Skeletal muscle tissue (tissue), 4 donors: ENCODE measurements around the gene CDCA4. TPM values are rescaled to one million over a fixed set of nuclear protein-coding genes. Genes with fewer than 3 reads are reported as not detected.
"Not testable (repeated sequence)": the region's sequence is repeated elsewhere in the genome, so short reads cannot be mapped to it uniquely, and the experiment has no call there.

Experiments used
- H3K27ac ChIP-seq: one replicate; pipeline ENCODE4 v1.7.0; 2013; ENCODE audit warnings: mild to moderate bottlenecking, low read depth, low read length, inconsistent platforms
- H3K27me3 ChIP-seq, 3 donors: one replicate each; pipeline ENCODE4 v1.7.0; 2013; ENCODE audit warnings: low read length in 3 of 3; ENCODE audit not compliant: control insufficient read depth in 3 of 3, insufficient read depth in 3 of 3
- H3K36me3 ChIP-seq, 3 donors: one replicate each; pipeline ENCODE4 v1.7.0; 2013; ENCODE audit warnings: low read length in 3 of 3; ENCODE audit not compliant: control insufficient read depth in 3 of 3, insufficient read depth in 3 of 3
- H3K4me1 ChIP-seq, 3 donors: one replicate each; pipeline ENCODE4 v1.7.0; 2013; ENCODE audit warnings: low read length in 3 of 3, mild to moderate bottlenecking in 3 of 3; ENCODE audit not compliant: control insufficient read depth in 3 of 3, insufficient read depth in 3 of 3
- H3K4me3 ChIP-seq, 3 donors: one replicate each; pipeline ENCODE4 v1.7.0; 2013; ENCODE audit warnings: low read length in 3 of 3
- H3K9ac ChIP-seq, 3 donors: one replicate each; pipeline ENCODE4 v1.7.0; 2013; ENCODE audit warnings: low read length in 3 of 3, mild to moderate bottlenecking in 3 of 3, moderate library complexity in 2 of 3, low read depth in 1 of 3
- H3K9me3 ChIP-seq, 3 donors: one replicate each; pipeline ENCODE4 v1.7.0; 2013; ENCODE audit warnings: low read length in 3 of 3; ENCODE audit not compliant: control insufficient read depth in 3 of 3
- total RNA-seq: library from RNA; depleted of rRNA; stranded (reverse); fragments of >200 nt; gene quantifications from one replicate; pipeline ENCODE4 v1.2.3, GENCODE V29; 2014
- donor health status: Osteomylitis.

The CDCA4 gene
- total RNA-seq, 1 donor from 2014 or later: 15.1 TPM

DNA sequence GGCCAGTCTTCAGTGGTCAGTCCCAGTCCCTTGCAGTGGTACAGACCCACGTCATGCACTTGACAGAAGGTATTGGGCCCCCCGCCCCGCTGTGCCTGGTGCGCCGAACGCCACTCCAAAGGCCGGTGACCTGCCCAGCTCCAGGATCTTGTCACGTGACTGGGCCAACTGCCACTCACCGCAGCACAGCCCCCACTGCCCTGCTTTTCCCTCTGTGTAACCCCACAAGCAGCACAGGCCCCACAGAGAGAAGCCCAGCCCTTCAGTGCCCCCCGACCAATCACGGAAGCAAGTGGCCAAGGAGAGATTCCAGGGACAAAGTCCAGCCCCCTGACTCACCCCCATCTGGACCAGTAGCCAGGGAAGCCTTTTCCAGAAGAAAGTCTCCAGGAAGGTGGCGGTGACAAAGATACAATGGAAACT lies 43.8 kb upstream of the CDCA4 start:
- peaks cover 0 to 12% (median 11%) of the 10 kb centered on the region in 3 donors for H3K27me3 ChIP-seq
- no peak overlapping the region for H3K27ac ChIP-seq
- H3K4me3 ChIP-seq: no peak overlapping the region
- peak overlapping the region in 1 of 3 donors; percentile 64 for H3K9ac ChIP-seq
- H3K36me3 ChIP-seq: no peaks in the 10 kb centered on the region
- peaks cover 19 to 24% (median 21%) of the 10 kb centered on the region in 3 donors for H3K4me1 ChIP-seq
- H3K9me3 ChIP-seq: no peaks in the 10 kb centered on the region

DNA sequence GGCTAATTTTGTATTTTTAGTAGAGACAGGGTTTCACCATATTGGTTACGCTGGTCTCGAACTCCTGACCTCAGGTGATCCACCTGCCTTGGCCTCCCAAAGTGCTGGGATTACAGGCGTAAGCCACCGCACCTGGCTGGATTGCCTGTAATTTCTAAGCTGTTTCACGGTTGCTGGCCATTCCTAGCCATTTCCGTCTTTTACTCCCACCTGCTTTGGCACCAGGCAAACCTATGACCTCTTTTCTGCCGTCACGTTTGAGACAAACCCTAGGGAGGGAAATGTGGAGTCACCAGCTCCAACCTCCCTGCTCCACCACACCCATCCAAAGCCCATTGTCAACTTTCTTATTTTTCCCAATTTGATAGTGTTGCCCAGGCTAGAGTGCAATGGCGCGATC lies 43.1 kb upstream of the CDCA4 start:
- H3K4me1 ChIP-seq: peaks cover 23 to 27% (median 24%) of the 10 kb centered on the region in 3 donors
- H3K27ac ChIP-seq: no peak overlapping the region
- H3K9me3 ChIP-seq: no peaks in the 10 kb centered on the region
- no peak overlapping the region for H3K4me3 ChIP-seq
- H3K9ac ChIP-seq: no peak overlapping the region
- H3K27me3 ChIP-seq: peaks cover 0 to 12% (median 11%) of the 10 kb centered on the region in 3 donors
- H3K36me3 ChIP-seq: no peaks in the 10 kb centered on the region

DNA sequence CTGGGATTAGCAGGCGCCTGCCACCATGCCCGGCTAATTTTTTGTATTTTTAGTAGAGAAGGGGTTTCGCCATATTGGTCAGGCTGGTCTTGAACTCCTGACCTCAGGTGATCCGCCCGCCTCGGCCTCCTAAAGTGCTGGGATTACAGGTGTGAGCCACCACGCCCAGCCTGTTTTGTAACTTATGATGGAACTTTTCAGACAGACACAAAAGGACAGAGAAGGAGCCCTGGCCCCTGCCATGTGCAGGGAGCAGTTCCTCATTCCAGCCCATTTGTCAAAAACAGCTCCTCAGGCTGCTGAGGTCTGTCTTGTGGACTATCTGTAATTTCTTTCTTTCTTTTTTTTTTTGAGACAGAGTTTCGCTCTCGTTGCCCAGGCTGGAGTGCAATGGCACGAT lies 42.6 kb upstream of the CDCA4 start:
- not testable (repeated sequence) for H3K27ac ChIP-seq, H3K9me3 ChIP-seq, H3K4me3 ChIP-seq, H3K9ac ChIP-seq, H3K36me3 ChIP-seq
- Histone ChIP-seq H3K4me1 (peaks cover 26 to 32% (median 29%) of the 10 kb centered on the region in 3 donors), H3K27me3 (peaks cover 0 to 15% (median 11%) of the 10 kb centered on the region in 3 donors)

DNA sequence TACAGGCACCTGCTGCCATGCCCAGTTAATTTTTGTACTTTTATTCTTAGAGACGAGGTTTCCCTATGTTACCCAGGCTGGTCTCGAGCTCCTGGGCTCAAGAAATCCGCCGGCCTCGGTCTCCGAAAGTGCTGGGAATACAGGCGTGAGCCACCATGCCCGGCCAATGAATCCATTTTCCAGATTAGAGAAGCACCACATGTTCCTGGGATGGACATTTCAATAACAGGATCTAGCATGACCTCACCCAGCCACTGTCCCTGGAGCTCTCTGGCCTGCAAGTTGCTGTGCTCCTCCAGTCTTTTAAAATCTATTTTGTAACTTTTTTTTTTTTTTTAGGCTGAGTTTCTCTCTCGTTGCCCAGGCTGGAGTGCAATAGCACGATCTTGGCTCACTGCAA lies 42.2 kb upstream of the CDCA4 start:
- peaks cover 0 to 15% (median 11%) of the 10 kb centered on the region in 3 donors for H3K27me3 ChIP-seq
- no peak overlapping the region for H3K9ac ChIP-seq
- peaks cover 26 to 32% (median 29%) of the 10 kb centered on the region in 3 donors for H3K4me1 ChIP-seq
- no peaks in the 10 kb centered on the region for H3K9me3 ChIP-seq
- no peak overlapping the region for H3K27ac ChIP-seq
- no peak overlapping the region for H3K4me3 ChIP-seq
- H3K36me3 ChIP-seq: no peaks in the 10 kb centered on the region

DNA sequence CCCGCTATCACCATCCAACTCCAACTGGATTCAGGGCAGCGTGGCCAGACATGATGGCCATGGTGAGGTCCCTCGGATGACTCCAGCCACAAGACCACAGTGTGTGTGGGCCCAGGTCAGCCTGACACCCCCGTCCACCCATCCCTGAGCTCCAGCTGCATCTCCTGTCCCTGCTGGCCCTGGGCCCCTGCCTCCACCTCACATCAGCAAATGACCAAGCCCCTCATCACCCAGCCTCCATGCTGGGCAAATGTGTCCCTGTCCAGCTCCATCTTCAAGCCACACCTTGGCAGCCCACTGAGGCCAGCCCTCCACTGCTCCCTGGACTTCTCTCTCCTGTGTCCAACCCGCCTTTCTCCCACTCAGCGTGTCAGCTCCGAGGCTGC lies 41.2 kb upstream of the CDCA4 start:
- no peaks in the 10 kb centered on the region for H3K9me3 ChIP-seq
- H3K27ac ChIP-seq: no peak overlapping the region
- no peak overlapping the region for H3K4me3 ChIP-seq
- no peaks in the 10 kb centered on the region for H3K36me3 ChIP-seq
- H3K9ac ChIP-seq: peak overlapping the region in 1 of 3 donors; percentile 40
- H3K4me1 ChIP-seq: peaks cover 26 to 32% (median 29%) of the 10 kb centered on the region in 3 donors
- H3K27me3 ChIP-seq: peaks cover 0 to 8% (median 3%) of the 10 kb centered on the region in 3 donors

DNA sequence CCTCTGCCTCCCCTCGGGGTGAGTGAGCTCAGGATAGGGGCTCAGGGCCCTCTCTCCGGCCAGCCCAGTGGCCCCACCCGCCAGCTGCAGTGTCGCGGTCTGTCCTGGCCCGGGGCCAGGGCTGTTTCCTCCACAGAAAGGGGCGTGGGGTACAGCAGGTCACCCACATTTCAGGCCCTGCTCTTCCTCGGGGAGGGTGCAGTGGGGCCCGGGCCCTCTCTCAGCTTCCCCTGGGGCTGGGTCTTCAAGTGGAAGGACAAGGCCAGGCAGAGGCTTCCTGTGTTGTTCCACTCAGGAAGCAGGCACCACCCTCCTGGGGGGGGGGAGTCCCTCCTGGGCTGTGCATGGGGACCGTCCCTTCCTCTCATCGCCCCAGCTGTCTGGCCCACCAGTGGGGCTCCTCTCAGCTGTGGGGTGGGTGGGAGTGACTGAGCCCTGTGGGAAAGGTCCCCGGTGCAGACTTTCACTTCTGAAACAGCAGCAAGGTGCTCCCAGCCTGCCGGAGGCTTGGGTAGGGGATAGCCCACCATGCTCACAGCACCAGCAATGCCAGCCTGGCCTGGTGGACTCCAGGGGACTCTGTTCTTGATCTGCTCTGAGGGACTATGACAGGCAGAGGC lies 40.7 kb upstream of the CDCA4 start:
- peaks cover 26 to 32% (median 29%) of the 10 kb centered on the region in 3 donors for H3K4me1 ChIP-seq
- no peak overlapping the region for H3K4me3 ChIP-seq
- no peaks in the 10 kb centered on the region for H3K36me3 ChIP-seq
- H3K9ac ChIP-seq: peak overlapping the region in 2 of 3 donors; percentile 8 to 40
- H3K27ac ChIP-seq: peak overlapping the region; percentile 30
- H3K9me3 ChIP-seq: no peaks in the 10 kb centered on the region
- H3K27me3 ChIP-seq: peaks cover 0 to 8% (median under 1%) of the 10 kb centered on the region in 3 donors

DNA sequence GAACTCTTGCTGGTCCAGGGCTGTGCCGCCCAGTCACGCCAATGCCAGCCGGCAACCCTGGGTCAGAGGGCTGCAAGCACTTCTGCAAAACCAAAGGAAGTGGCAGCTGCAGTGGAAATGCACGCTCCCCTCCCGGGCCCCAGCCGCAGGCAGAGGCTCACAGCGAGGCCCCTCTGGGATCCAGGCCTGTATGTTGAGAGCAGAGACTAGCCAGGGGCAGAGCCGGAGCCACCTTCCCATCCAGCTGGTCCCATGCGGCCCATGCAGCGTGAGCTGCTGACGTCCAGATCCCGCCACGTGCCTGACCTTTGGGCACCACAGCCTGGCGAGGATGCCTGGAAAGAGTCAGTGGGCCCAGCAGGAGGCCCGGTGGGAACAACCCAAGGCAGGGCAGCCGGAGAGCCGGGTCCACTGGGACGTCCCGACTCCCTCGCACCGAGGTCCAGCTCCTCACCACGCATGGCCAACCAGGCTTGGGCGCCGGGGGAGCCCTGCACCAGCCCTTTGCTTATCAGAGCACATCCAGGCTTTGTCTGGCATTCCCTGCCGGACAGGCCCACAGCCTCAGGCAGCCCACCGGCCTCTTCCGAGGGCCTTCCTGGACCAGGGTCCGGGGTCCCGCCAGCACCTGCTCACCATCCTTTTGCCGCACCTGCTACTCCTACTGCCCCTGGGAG lies 40.0 kb upstream of the CDCA4 start:
- no peak overlapping the region for H3K4me3 ChIP-seq
- H3K27ac ChIP-seq: peak overlapping the region; percentile 30
- peaks cover 0 to 9% (median 2%) of the 10 kb centered on the region in 3 donors for H3K27me3 ChIP-seq
- H3K36me3 ChIP-seq: no peaks in the 10 kb centered on the region
- H3K9ac ChIP-seq: peak overlapping the region in 2 of 3 donors; percentile 8 to 25
- H3K4me1 ChIP-seq: peaks cover 26 to 32% (median 29%) of the 10 kb centered on the region in 3 donors
- no peaks in the 10 kb centered on the region for H3K9me3 ChIP-seq

DNA sequence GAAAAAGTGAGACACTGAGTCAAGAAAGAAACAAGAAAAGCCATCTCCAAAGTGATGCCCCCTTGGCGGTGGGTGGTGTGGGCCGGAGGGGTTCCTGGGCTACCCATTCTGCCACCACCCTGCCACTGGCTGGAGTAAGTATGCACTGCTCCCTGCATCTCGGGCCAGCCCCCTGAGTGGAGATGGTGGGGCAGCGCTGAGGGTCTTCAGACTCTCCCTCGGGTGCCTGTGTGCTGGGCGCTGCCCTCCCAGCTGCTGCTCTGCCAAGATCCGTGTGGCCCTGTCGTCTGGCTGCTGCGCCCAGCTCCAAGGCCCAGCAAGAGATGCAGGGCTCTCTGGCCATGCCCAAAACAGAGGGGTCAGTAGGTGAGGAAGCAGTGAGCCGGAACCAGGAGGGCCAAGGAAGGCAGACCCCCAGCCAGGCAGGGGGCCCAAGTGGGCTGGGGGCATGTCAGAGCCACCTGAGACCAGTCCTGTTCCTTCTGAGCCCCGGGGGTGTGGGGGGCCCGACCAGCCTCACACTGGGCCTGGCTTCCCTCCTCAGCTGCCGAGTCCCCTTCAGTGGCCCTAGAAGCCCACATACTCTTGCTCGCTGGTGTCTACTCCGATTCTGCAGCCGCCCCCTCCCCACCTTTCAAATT lies 39.2 kb upstream of the CDCA4 start:
- H3K27me3 ChIP-seq: peaks cover 0 to 12% (median 9%) of the 10 kb centered on the region in 3 donors
- H3K9me3 ChIP-seq: no peaks in the 10 kb centered on the region
- H3K4me3 ChIP-seq: no peak overlapping the region
- peaks cover 26 to 32% (median 29%) of the 10 kb centered on the region in 3 donors for H3K4me1 ChIP-seq
- no peak overlapping the region for H3K27ac ChIP-seq
- H3K9ac ChIP-seq: no peak overlapping the region
- no peaks in the 10 kb centered on the region for H3K36me3 ChIP-seq

DNA sequence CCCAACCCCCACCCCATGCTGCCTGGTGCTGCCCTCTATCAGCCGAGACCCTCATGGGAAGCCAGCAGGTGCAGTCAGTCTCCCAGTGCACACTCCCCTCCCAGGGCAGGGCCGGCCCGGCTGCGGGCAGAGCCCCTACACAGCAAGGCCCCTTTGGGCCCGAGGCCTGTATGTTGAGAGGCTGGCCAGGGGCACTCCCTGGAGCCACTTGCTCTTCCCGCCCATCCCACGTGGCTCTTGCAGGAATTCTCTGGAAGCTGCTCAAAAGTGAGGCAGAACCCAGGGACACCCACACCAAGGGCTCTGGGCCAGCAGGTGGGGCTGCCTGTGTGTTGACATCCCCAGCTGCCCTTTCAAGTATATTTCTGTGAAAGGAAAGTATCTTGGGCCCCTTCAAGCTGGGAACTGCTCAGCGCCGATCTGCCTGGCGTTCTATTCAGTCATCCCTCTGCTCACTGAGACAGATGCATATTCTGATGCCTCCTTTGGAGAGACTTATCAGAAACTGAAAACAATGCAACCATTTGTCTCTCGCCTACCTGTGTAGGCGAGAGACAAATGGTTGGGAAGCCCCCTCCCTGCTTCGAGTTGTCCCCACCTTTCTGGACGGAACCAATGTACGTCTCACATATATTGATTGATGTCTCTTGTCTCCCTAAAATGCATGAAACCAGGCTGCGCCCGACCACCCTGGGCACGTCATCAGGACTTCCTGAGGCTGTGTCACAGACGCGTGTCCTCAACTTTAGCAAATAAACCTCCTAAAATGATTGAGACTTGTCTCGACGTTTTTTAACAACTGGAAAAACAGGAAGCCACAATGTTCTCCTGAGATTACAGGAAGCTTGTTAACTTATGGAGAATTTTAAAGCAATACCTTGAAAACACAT lies 38.4 kb upstream of the CDCA4 start:
- Histone ChIP-seq H3K27me3 (peaks cover 0 to 12% (median 9%) of the 10 kb centered on the region in 3 donors), H3K27ac (no peak overlapping the region), H3K9ac (no peak overlapping the region), H3K9me3 (no peaks in the 10 kb centered on the region), H3K4me3 (no peak overlapping the region), H3K4me1 (peaks cover 26 to 32% (median 29%) of the 10 kb centered on the region in 3 donors), H3K36me3 (no peaks in the 10 kb centered on the region)
